Skeletal muscle tissue (tissue), 4 donors: Measurements from ENCODE around the gene CAPN8. TPM values are rescaled to one million over a fixed set of nuclear protein-coding genes. Genes with fewer than 3 reads are reported as not detected.

Experiments
- H3K27ac ChIP-seq: one replicate; pipeline ENCODE4 v1.7.0; 2013; ENCODE audit warnings: mild to moderate bottlenecking, low read depth, low read length, inconsistent platforms
- H3K27me3 ChIP-seq, 3 donors: one replicate each; pipeline ENCODE4 v1.7.0; 2013; ENCODE audit warnings: low read length in 3 of 3; ENCODE audit not compliant: control insufficient read depth in 3 of 3, insufficient read depth in 3 of 3
- H3K36me3 ChIP-seq, 3 donors: one replicate each; pipeline ENCODE4 v1.7.0; 2013; ENCODE audit warnings: low read length in 3 of 3; ENCODE audit not compliant: control insufficient read depth in 3 of 3, insufficient read depth in 3 of 3
- H3K4me1 ChIP-seq, 3 donors: one replicate each; pipeline ENCODE4 v1.7.0; 2013; ENCODE audit warnings: low read length in 3 of 3, mild to moderate bottlenecking in 3 of 3; ENCODE audit not compliant: control insufficient read depth in 3 of 3, insufficient read depth in 3 of 3
- H3K4me3 ChIP-seq, 3 donors: one replicate each; pipeline ENCODE4 v1.7.0; 2013; ENCODE audit warnings: low read length in 3 of 3
- H3K9ac ChIP-seq, 3 donors: one replicate each; pipeline ENCODE4 v1.7.0; 2013; ENCODE audit warnings: low read length in 3 of 3, mild to moderate bottlenecking in 3 of 3, moderate library complexity in 2 of 3, low read depth in 1 of 3
- H3K9me3 ChIP-seq, 3 donors: one replicate each; pipeline ENCODE4 v1.7.0; 2013; ENCODE audit warnings: low read length in 3 of 3; ENCODE audit not compliant: control insufficient read depth in 3 of 3
- total RNA-seq: library from RNA; depleted of rRNA; stranded (reverse); fragments of >200 nt; gene quantifications from one replicate; pipeline ENCODE4 v1.2.3, GENCODE V29; 2014
- donor health status: Osteomylitis.

CAPN8 gene
- total RNA-seq, result 1.0 TPM

- Histone ChIP-seq H3K4me1 (no peaks in the 10 kb centered on the region), H3K27me3 (peaks cover 0 to 4% (median 0%) of the 10 kb centered on the region in 3 donors), H3K27ac (no peak within 1 kb of the TSS), H3K9me3 (no peaks in the 10 kb centered on the region), H3K36me3 (no peaks in the 10 kb centered on the region), H3K4me3 (no peak within 1 kb of the TSS), H3K9ac (no peak within 1 kb of the TSS)
Observed at GRCh38 chr1:223665592-223666312, at the start of gene CAPN8. Gene CAPN8 (minus strand): TSS chr1:223665701. CDS start chr1:223665646, 55 bp downstream.

GRCh38 chr1:223714849-223715603 is 49.5 kb upstream of the CAPN8 start:
- Histone ChIP-seq H3K4me1 (peaks cover 27 to 45% (median 43%) of the 10 kb centered on the region in 3 donors), H3K27ac (peak overlapping the region; percentile 16), H3K4me3 (peak overlapping the region; percentile 7 to 39 (median 31)), H3K27me3 (no peaks in the 10 kb centered on the region), H3K9ac (peak overlapping the region in 2 of 3 donors; percentile 55 to 63), H3K9me3 (no peaks in the 10 kb centered on the region), H3K36me3 (peaks cover 20 to 33% (median 20%) of the 10 kb centered on the region in 3 donors)

GRCh38 chr1:223714421-223714724 is 48.9 kb upstream of the CAPN8 start:
- peaks cover 14 to 27% (median 16%) of the 10 kb centered on the region in 3 donors for H3K36me3 ChIP-seq
- no peak overlapping the region for H3K27ac ChIP-seq
- H3K9me3 ChIP-seq, result no peaks in the 10 kb centered on the region
- peaks cover 27 to 45% (median 43%) of the 10 kb centered on the region in 3 donors for H3K4me1 ChIP-seq
- H3K27me3 ChIP-seq, result no peaks in the 10 kb centered on the region
- peak overlapping the region in 2 of 3 donors; percentile 12 to 85 for H3K4me3 ChIP-seq
- peak overlapping the region in 1 of 3 donors; percentile 63 for H3K9ac ChIP-seq

GRCh38 chr1:223713546-223714420 is 48.3 kb upstream of the CAPN8 start:
- Histone ChIP-seq H3K36me3 (peaks cover 12 to 23% (median 15%) of the 10 kb centered on the region in 3 donors), H3K9ac (peak overlapping the region; percentile 79 to 96 (median 91)), H3K4me1 (peaks cover 27 to 48% (median 43%) of the 10 kb centered on the region in 3 donors), H3K4me3 (peak overlapping the region; percentile 79 to 94 (median 85)), H3K27me3 (no peaks in the 10 kb centered on the region), H3K9me3 (no peaks in the 10 kb centered on the region), H3K27ac (peak overlapping the region; percentile 81)

GRCh38 chr1:223712850-223713474 is 47.5 kb upstream of the CAPN8 start:
- peak overlapping the region; percentile 79 to 94 (median 85) for H3K4me3 ChIP-seq
- peak overlapping the region; percentile 79 to 96 (median 91) for H3K9ac ChIP-seq
- H3K36me3 ChIP-seq, result peaks cover 4 to 15% (median 8%) of the 10 kb centered on the region in 3 donors
- peaks cover 27 to 51% (median 46%) of the 10 kb centered on the region in 3 donors for H3K4me1 ChIP-seq
- H3K27me3 ChIP-seq, result no peaks in the 10 kb centered on the region
- H3K9me3 ChIP-seq, result no peaks in the 10 kb centered on the region
- H3K27ac ChIP-seq, result peak overlapping the region; percentile 81

- H3K9me3 ChIP-seq, result no peaks in the 10 kb centered on the region
- H3K27ac ChIP-seq, result peak within 1 kb of the TSS; percentile 81
- H3K4me1 ChIP-seq, result peaks cover 32 to 57% (median 52%) of the 10 kb centered on the region in 3 donors
- H3K27me3 ChIP-seq, result no peaks in the 10 kb centered on the region
- peak within 1 kb of the TSS; percentile 79 to 94 (median 85) for H3K4me3 ChIP-seq
- H3K9ac ChIP-seq, result peak within 1 kb of the TSS; percentile 79 to 96 (median 91)
- peaks cover 0 to 9% (median 3%) of the 10 kb centered on the region in 3 donors for H3K36me3 ChIP-seq
Observed at GRCh38 chr1:223712194-223712849, 46.8 kb upstream of the CAPN8 start, which contains the start of gene CAPN2. Gene CAPN2 (plus strand): TSS chr1:223712539. CDS start chr1:223712641, 102 bp downstream.

- Histone ChIP-seq H3K4me1 (peaks cover 35 to 62% (median 51%) of the 10 kb centered on the region in 3 donors), H3K4me3 (peak overlapping the region; percentile 67 to 94 (median 79)), H3K36me3 (peaks cover 0 to 4% (median 3%) of the 10 kb centered on the region in 3 donors), H3K27me3 (no peaks in the 10 kb centered on the region), H3K9me3 (no peaks in the 10 kb centered on the region), H3K27ac (peak overlapping the region; percentile 81), H3K9ac (peak overlapping the region; percentile 78 to 96 (median 82))
Observed at GRCh38 chr1:223711747-223712193, 46.3 kb upstream of the CAPN8 start.

- H3K27ac ChIP-seq, result no peak overlapping the region
- H3K9me3 ChIP-seq, result no peaks in the 10 kb centered on the region
- H3K4me1 ChIP-seq, result peaks cover 35 to 63% (median 45%) of the 10 kb centered on the region in 3 donors
- H3K4me3 ChIP-seq, result no peak overlapping the region
- H3K27me3 ChIP-seq, result no peaks in the 10 kb centered on the region
- peaks cover 0 to 3% (median 2%) of the 10 kb centered on the region in 3 donors for H3K36me3 ChIP-seq
- H3K9ac ChIP-seq, result no peak overlapping the region
Observed at GRCh38 chr1:223711173-223711572, 45.7 kb upstream of the CAPN8 start.
